Activated CD4-positive, alpha-beta memory T cell treated with anti-CD3 and anti-CD28 coated beads, Interleukin-2, amount 10 ng/mL, durations not matched to agents 7 days and 5 days (primary cell): ENCODE measurements around the gene TTL. TPM values are rescaled to one million over a fixed set of nuclear protein-coding genes. Genes with fewer than 3 reads are reported as not detected.
A peak's percentile ranks its signal among the peaks of the same experiment; 100 is the strongest.
"Not testable (repeated sequence)": the region's sequence is repeated elsewhere in the genome, so short reads cannot be mapped to it uniquely, and the experiment has no call there.

ENCODE experiments used
- CTCF ChIA-PET: fragments of 350-600 bp; sonication (Branson Sonifier 250); formaldehyde crosslinking; loops from one replicate; lab custom pipeline; 2021; ENCODE audit warnings: antibody characterized with exemption, inconsistent platforms; lab: Charles Lee
- POLR2A ChIA-PET: fragments of 350-600 bp; sonication (Branson Sonifier 250); formaldehyde crosslinking; loops from one replicate; lab custom pipeline; 2021; ENCODE audit warnings: antibody characterized with exemption; lab: Charles Lee
- DNase-seq: peaks from one replicate; pipeline ENCODE4 v3.0.0-alpha.2; 2020
- H3K27ac Mint-ChIP-seq: one replicate; pipeline ENCODE4 v1.8.0; 2021; ENCODE audit warnings: mild to moderate bottlenecking, mixed read lengths
- H3K27me3 Mint-ChIP-seq: one replicate; pipeline ENCODE4 v1.8.0; 2021; ENCODE audit warnings: mixed read lengths
- H3K36me3 Mint-ChIP-seq: one replicate; pipeline ENCODE4 v1.8.0; 2021; ENCODE audit warnings: low read depth, mixed read lengths
- H3K4me1 Mint-ChIP-seq: one replicate; pipeline ENCODE4 v1.8.0; 2021; ENCODE audit warnings: mixed read lengths
- H3K4me3 Mint-ChIP-seq: one replicate; pipeline ENCODE4 v1.8.0; 2021; ENCODE audit warnings: mild to moderate bottlenecking, mixed read lengths
- H3K9me3 Mint-ChIP-seq: one replicate; pipeline ENCODE4 v1.8.0; 2021; ENCODE audit warnings: mixed read lengths
- total RNA-seq, 2 experiments: library from RNA; stranded (reverse); gene quantifications; one replicate each; pipeline ENCODE4 v1.2.3, GENCODE V29; 2021

Gene TTL
- total RNA-seq = 10 to 100 TPM; 31.8 to 33.2 TPM

DNA sequence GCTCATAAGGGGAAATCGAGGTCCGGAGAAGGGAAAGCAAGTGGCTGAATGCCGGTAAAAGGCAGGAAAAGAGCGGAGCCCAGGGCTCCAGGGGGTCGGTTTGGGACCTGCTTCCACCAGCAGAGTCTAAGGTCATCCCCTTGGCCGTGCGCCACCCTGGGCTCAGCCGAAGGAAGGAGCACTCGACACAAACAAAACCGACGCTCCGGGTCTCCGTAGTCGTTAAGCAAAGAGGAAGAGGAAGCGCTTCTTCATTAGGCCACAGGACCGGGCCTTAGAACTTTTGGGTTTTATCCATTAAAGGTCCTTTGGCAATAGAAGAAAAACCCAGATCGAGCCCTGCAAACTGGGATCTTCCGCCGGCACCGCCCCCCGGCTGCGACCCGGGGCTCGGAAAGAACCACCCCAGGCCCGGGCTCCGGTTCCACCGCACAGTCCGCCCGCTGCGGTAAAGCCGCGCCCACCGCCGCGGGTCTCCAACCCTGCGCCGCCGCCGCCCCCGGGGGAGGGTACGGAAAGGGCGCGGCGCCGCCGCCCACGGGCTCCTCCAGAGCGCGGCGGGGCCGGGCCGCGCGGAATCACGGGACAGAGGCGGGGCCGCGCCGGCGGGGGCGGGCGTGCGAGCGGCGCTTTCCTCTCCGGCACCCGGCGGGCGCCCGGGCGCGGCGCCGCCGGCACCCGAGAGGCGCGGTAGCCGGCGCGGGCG is at the start of gene TTL:
Gene TTL, plus strand, starts transcription at position 629 of the 706 bp plus-strand sequence. CDS start 189 bp downstream, outside the sequence.
- ChIA-PET CTCF (interaction anchor here (0.6 to 3.1 kb wide), 12 partner anchors 10 to 460 kb away, joined by 3 to 19 read pairs (median 5); partner anchors contain the start of genes CHCHD5 and POLR1B), POLR2A (interaction anchor here (1.0 to 1.6 kb wide), 6 partner anchors 20 to 225 kb away, joined by 3 to 8 read pairs (median 4); partner anchors contain the start of genes CHCHD5 and POLR1B)
- peaks cover 25% of the 10 kb centered on the region for H3K36me3 Mint-ChIP-seq

GRCh38 chr2:112432390-112432734 is 49.6 kb upstream of the TTL start:
- POLR2A ChIA-PET, DNase-seq, H3K9me3 Mint-ChIP-seq, H3K36me3 Mint-ChIP-seq, H3K27me3 Mint-ChIP-seq: not testable (repeated sequence)
- Mint-ChIP-seq H3K4me3 (peak overlapping the region; percentile 81), H3K4me1 (peaks cover 16% of the 10 kb centered on the region), H3K27ac (peak overlapping the region; percentile 68)
- CTCF ChIA-PET = interaction anchor here (0.7 to 1.4 kb wide), 6 partner anchors 48 to 374 kb away, joined by 3 to 6 read pairs (median 3); no protein-coding TSS in a partner anchor

More for the DNA sequence above, at the start of gene TTL:
- no peaks in the 10 kb centered on the region for H3K27me3 Mint-ChIP-seq
- H3K4me1 Mint-ChIP-seq = peaks cover 35% of the 10 kb centered on the region
- DNase-seq = peak; percentile 79
- H3K4me3 Mint-ChIP-seq = peak within 1 kb of the TSS; percentile 87
- no peaks in the 10 kb centered on the region for H3K9me3 Mint-ChIP-seq
- H3K27ac Mint-ChIP-seq = peak within 1 kb of the TSS; percentile 84

DNA sequence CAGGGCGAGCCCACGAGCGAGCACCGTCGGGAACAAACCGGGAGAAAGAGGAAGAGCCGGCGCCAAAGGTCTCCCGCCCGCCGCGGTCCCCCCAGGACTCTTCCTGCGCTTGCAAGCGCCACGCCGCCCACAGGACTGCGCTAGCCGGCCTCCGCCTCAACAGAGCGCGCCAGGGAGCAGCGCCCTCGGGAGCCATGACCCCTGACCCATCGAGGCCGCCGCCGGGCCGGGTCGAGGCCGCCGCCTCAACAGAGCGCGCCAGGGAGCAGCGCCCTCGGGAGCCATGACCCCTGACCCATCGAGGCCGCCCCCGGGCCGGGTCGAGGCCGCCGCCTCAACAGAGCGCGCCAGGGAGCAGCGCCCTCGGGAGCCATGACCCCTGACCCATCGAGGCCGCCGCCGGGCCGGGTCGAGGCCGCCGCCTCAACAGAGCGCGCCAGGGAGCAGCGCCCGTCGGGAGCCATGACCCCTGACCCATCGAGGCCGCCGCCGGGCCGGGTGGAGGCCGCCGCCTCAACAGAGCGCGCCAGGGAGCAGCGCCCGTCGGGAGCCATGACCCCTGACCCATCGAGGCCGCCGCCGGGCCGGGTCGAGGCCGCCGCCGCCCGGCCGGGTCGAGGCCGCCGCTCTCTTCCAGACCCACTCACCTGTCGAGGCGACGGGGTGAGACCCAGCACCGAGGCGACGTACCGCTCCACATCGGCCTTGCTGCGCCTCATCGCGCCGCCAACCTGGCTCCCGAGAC is 49.0 kb upstream of the TTL start:
- H3K27me3 Mint-ChIP-seq, DNase-seq, H3K36me3 Mint-ChIP-seq, POLR2A ChIA-PET, H3K9me3 Mint-ChIP-seq: not testable (repeated sequence)
- H3K4me1 Mint-ChIP-seq = peaks cover 16% of the 10 kb centered on the region
- CTCF ChIA-PET = interaction anchor here (0.6 to 1.5 kb wide), 6 partner anchors 23 to 335 kb away, joined by 3 to 8 read pairs (median 4); partner anchors contain the start of gene ZC3H8
- peak overlapping the region; percentile 68 for H3K27ac Mint-ChIP-seq
- H3K4me3 Mint-ChIP-seq = peak overlapping the region; percentile 81

DNA sequence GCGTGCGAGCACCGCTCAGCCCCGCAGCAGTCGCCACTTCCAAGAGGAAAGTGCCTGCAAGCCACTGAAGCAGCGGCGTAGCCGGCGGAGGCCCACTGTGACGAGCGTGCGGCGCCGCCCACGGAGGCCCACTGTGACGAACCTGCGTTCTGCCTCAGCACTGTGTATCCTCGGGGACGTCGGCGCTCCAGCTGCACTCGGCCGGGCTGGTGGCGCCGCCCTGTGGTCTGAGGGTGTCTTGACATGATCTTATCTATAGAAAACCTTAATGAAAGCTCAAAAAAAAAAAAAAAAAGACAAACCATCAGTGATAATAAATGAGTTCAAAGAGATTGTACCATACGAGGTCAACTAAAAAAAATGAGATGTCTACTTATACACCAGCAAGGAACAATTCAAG is 48.5 kb upstream of the TTL start, which contains the start of gene RGPD8:
Gene RGPD8, minus strand, starts transcription at position 166 of the 400 bp plus-strand sequence. CDS start 192 bp downstream, outside the sequence.
- CTCF ChIA-PET = interaction anchor here (0.6 to 1.5 kb wide), 5 partner anchors 22 to 335 kb away, joined by 3 to 8 read pairs (median 4); partner anchors contain the start of gene ZC3H8
- peak within 1 kb of the TSS; percentile 68 for H3K27ac Mint-ChIP-seq
- H3K4me1 Mint-ChIP-seq = peaks cover 16% of the 10 kb centered on the region
- POLR2A ChIA-PET, H3K27me3 Mint-ChIP-seq, H3K36me3 Mint-ChIP-seq, H3K9me3 Mint-ChIP-seq: not testable (repeated sequence)
- peak; percentile 88 for DNase-seq
- peak within 1 kb of the TSS; percentile 81 for H3K4me3 Mint-ChIP-seq

GRCh38 chr2:112433932-112434730 is 47.8 kb upstream of the TTL start:
- H3K4me1 Mint-ChIP-seq = peaks cover 16% of the 10 kb centered on the region
- H3K27ac Mint-ChIP-seq = no peak overlapping the region
- H3K27me3 Mint-ChIP-seq = peaks cover 10% of the 10 kb centered on the region
- no peaks in the 10 kb centered on the region for H3K9me3 Mint-ChIP-seq
- POLR2A ChIA-PET = no interaction called here
- CTCF ChIA-PET = interaction anchor here (1.3 to 1.5 kb wide), 2 partner anchors 180 to 313 kb away, joined by 5 to 8 read pairs; partner anchors contain the start of gene ZC3H8
- H3K4me3 Mint-ChIP-seq = no peak overlapping the region
- no peaks in the 10 kb centered on the region for H3K36me3 Mint-ChIP-seq
- no peak for DNase-seq

DNA sequence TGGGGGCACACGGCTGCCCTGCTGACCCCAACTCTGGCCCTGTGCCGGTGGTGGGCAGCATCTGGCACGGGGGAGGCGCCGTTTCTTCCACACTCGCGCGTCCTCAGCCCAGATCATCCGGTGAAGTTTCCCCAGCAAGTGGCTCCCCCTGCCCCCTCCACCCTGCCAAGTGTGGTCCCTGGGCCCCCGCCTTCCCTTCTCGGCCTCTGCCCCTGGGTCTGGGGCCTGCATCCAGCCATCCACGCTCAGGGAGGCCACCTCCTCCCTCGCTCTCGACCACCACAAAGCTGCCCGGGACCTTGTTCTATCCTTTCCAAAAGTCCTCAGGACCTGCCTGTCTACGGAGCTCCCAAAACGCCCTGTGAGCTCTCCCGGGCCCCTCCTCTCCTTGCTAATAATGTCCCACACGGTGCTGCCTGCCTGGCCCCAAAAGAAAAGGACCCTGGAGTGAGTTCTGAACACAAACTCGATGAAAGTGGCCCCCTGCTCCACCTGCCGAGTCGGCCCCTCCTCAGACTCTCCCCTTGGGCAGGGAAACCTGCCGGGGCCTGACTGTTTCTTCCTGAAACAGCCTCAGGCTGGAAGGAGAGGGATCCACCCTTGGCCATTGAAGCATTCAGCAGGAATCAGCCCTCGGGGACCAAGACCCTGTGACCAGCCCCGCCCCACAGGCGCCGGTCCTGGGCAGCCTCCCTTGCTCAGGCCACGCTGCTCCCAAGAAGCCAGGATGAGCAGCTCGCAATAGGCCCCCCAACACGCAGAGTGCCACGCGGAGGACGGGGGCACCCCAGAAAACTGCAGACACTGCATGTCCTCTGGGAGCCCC is 46.9 kb upstream of the TTL start:
- POLR2A ChIA-PET, H3K36me3 Mint-ChIP-seq, H3K27ac Mint-ChIP-seq: not testable (repeated sequence)

DNA sequence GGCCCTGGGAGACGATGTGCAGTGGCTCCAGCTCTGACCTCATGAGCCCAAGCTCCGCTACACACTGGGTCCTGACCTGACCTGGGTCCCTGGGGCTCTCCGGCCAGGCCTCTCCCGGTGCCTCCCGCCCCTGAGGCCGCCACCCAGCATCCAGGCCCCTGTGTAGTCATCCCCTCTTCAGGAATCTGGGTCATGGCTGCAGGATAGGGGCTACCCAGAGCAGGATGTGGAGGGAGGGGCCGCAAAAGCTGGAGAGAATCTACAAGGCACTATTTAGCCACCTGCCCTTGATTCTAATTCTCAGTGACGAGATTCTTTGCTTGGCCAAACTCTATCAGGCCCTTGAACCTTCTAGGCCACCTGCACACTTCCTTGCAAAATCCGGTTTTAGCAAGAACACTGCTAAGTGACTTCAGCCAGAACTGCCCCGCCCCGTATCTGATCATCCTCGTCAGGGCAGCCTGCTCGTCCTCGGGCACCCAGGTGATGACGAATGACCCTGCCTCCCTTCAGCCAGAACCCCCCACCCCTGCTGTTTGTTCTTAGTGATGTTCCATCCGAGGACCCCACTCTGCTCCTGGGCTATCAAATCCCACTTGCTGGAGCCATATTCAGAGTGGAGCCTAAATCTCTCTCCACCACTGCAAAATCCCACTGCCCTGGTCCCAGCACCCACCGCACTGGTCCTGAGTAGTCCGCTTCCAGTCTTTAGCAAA is 46.1 kb upstream of the TTL start:
- POLR2A ChIA-PET, H3K4me3 Mint-ChIP-seq, DNase-seq, H3K27ac Mint-ChIP-seq, H3K9me3 Mint-ChIP-seq, H3K36me3 Mint-ChIP-seq, CTCF ChIA-PET: not testable (repeated sequence)
- Mint-ChIP-seq H3K4me1 (peaks cover 11% of the 10 kb centered on the region), H3K27me3 (peaks cover 16% of the 10 kb centered on the region)

More for the DNA sequence above, 46.9 kb upstream of the TTL start:
- peaks cover 13% of the 10 kb centered on the region for H3K4me1 Mint-ChIP-seq
- CTCF ChIA-PET, H3K9me3 Mint-ChIP-seq, H3K4me3 Mint-ChIP-seq, DNase-seq, H3K27me3 Mint-ChIP-seq: not testable (repeated sequence)

- POLR2A ChIA-PET, H3K27ac Mint-ChIP-seq, H3K9me3 Mint-ChIP-seq, H3K36me3 Mint-ChIP-seq, H3K4me1 Mint-ChIP-seq, CTCF ChIA-PET, DNase-seq, H3K4me3 Mint-ChIP-seq: not testable (repeated sequence)
- H3K27me3 Mint-ChIP-seq = peaks cover 16% of the 10 kb centered on the region
These were observed 45.0 kb upstream of the TTL start for GRCh38 chr2:112436993-112437392.

DNA sequence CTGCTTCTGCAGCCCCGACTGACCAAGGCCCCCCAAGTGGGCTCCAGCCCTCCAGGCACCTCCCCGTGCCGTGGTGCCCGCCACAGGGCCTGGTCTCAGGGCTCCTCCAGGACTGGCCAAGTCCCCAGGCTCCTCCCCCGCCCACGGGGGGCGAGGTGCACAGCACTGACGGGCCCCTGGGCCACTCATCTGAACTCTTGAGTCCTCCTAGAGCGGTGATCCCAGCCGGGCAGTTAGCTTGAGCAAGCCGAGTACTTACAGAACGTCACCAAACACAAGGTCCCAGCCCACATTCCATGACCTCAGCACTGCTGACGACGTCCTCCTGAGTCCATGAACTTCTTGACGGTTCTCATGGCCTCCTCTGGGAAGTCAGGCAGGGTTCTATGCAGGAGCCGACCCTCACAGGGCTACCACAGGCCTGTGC is 44.5 kb upstream of the TTL start:
- not testable (repeated sequence) for H3K4me1 Mint-ChIP-seq

GRCh38 chr2:112438603-112439261 is 43.2 kb upstream of the TTL start:
- DNase-seq, POLR2A ChIA-PET, H3K36me3 Mint-ChIP-seq, H3K9me3 Mint-ChIP-seq, CTCF ChIA-PET, H3K4me3 Mint-ChIP-seq, H3K27ac Mint-ChIP-seq, H3K4me1 Mint-ChIP-seq: not testable (repeated sequence)
- H3K27me3 Mint-ChIP-seq = peaks cover 28% of the 10 kb centered on the region

More for the DNA sequence above, 44.5 kb upstream of the TTL start:
- H3K4me3 Mint-ChIP-seq, POLR2A ChIA-PET, DNase-seq, H3K27ac Mint-ChIP-seq, CTCF ChIA-PET, H3K36me3 Mint-ChIP-seq, H3K9me3 Mint-ChIP-seq: not testable (repeated sequence)
- peaks cover 21% of the 10 kb centered on the region for H3K27me3 Mint-ChIP-seq

- H3K9me3 Mint-ChIP-seq, DNase-seq, H3K4me3 Mint-ChIP-seq, H3K27ac Mint-ChIP-seq, H3K36me3 Mint-ChIP-seq, H3K4me1 Mint-ChIP-seq, CTCF ChIA-PET, POLR2A ChIA-PET: not testable (repeated sequence)
- H3K27me3 Mint-ChIP-seq = peaks cover 28% of the 10 kb centered on the region
These were observed 37.7 kb upstream of the TTL start for GRCh38 chr2:112444256-112444655.
